GM18519 (cell line): ENCODE data around the gene MOGAT3.

Experiments used
- ATAC-seq: cut with Tn5 transposase; IDR thresholded peaks from one replicate; pipeline ENCODE4 v1.9.1; 2021; ENCODE audit warnings: mild to moderate bottlenecking, moderate library complexity; ENCODE audit not compliant: unreplicated experiment, low FRiP score

MOGAT3 gene

GRCh38 chr7:101173752-101174244 is 27.0 kb downstream of the MOGAT3 start:
- no peak for ATAC-seq

- no peak for ATAC-seq
Measured at GRCh38 chr7:101172854-101173751, 27.7 kb downstream of the MOGAT3 start.

- ATAC-seq: no peak
Measured at GRCh38 chr7:101172005-101172853, 28.6 kb downstream of the MOGAT3 start.

- no peak for ATAC-seq
Measured at GRCh38 chr7:101171442-101171837, 29.4 kb downstream of the MOGAT3 start.

GRCh38 chr7:101170617-101171441 is 30.0 kb downstream of the MOGAT3 start:
- ATAC-seq: no peak

- ATAC-seq: no peak
Measured at GRCh38 chr7:101169838-101170551, 30.8 kb downstream of the MOGAT3 start.

- ATAC-seq: no peak
Measured at GRCh38 chr7:101169110-101169837, 31.6 kb downstream of the MOGAT3 start.

GRCh38 chr7:101168412-101169049 is 32.3 kb downstream of the MOGAT3 start:
- no peak for ATAC-seq

- no peak for ATAC-seq
Measured at GRCh38 chr7:101167645-101168411, 33.0 kb downstream of the MOGAT3 start.

- ATAC-seq: no peak
Measured at GRCh38 chr7:101166909-101167644, 33.8 kb downstream of the MOGAT3 start.

GRCh38 chr7:101166648-101166908 is 34.3 kb downstream of the MOGAT3 start:
- ATAC-seq: no peak

- ATAC-seq: no peak
Measured at GRCh38 chr7:101165958-101166647, 34.7 kb downstream of the MOGAT3 start.

GRCh38 chr7:101165075-101165957 is 35.5 kb downstream of the MOGAT3 start, which contains the start of gene VGF:
VGF (minus strand) TSS chr7:101165569; CDS start chr7:101164843, 726 bp downstream.
- ATAC-seq: peak; percentile 60

- no peak for ATAC-seq
Measured at GRCh38 chr7:101164071-101164840, 36.6 kb downstream of the MOGAT3 start.
